H1 (cell line): Measurements from ENCODE around the gene MYBPC1. TPM values are rescaled to one million over a fixed set of nuclear protein-coding genes. Genes with fewer than 3 reads are reported as not detected.

ENCODE experiments used
- CTCF ChIA-PET: fragments of 300-600 bp; sonication (Branson Sonifier 250); formaldehyde crosslinking; loops from one replicate; lab custom pipeline; 2021; ENCODE audit not compliant: partially characterized antibody; lab: Charles Lee
- POLR2A ChIA-PET: fragments of 300-600 bp; sonication (Branson Sonifier 250); formaldehyde crosslinking; loops from one replicate; lab custom pipeline; 2021; ENCODE audit warnings: inconsistent platforms; ENCODE audit not compliant: partially characterized antibody; lab: Charles Lee
- DNase-seq, 2 experiments: peaks; one replicate each; pipeline versions ENCODE4 v3.0.0 to v3.0.0-alpha.2; 2010 to 2022; ENCODE audit warnings: low spot score in 2 of 2, low read depth in 1 of 2, mixed read lengths in 1 of 2
- FAIRE-seq: peaks from 2 replicates; lab custom pipeline; 2011; peaks lifted over from hg19 to GRCh38; lab: Jason Lieb, UNC
- H2AFZ ChIP-seq: 2 replicates; pipeline ENCODE4 v1.8.1; 2012; ENCODE audit warnings: low read length, inconsistent platforms
- H2AK5ac ChIP-seq: 2 replicates; pipeline ENCODE4 v1.6.1; 2013; ENCODE audit warnings: low read depth, low read length
- H2BK120ac ChIP-seq: replicated peaks from 2 replicates; pipeline ENCODE3; 2013; ENCODE audit warnings: low read depth, low read length, inconsistent platforms
- H2BK12ac ChIP-seq: 2 replicates; pipeline ENCODE4 v1.6.1; 2013; ENCODE audit warnings: low read depth, low read length
- H2BK15ac ChIP-seq: 2 replicates; pipeline ENCODE4 v1.6.1; 2013; ENCODE audit warnings: low read length
- H2BK20ac ChIP-seq: 2 replicates; pipeline ENCODE4 v1.6.1; 2013; ENCODE audit warnings: low read length
- H2BK5ac ChIP-seq: 2 replicates; pipeline ENCODE4 v1.6.1; 2013; ENCODE audit warnings: low read depth, low read length
- H3K14ac ChIP-seq: 2 replicates; pipeline ENCODE4 v1.6.1; 2013; ENCODE audit warnings: inconsistent platforms; ENCODE audit not compliant: insufficient read length
- H3K18ac ChIP-seq: 2 replicates; pipeline ENCODE4 v1.6.1; 2013; ENCODE audit warnings: low read length; ENCODE audit errors: extremely low read depth
- H3K23ac ChIP-seq: 2 replicates; pipeline ENCODE4 v1.6.1; 2013; ENCODE audit warnings: inconsistent platforms; ENCODE audit not compliant: insufficient read length
- H3K23me2 ChIP-seq: 2 replicates; pipeline ENCODE4 v1.6.1; 2013; ENCODE audit warnings: low read depth, low read length
- H3K27ac ChIP-seq: 2 replicates; pipeline ENCODE4 v1.6.1; 2011; ENCODE audit warnings: low read depth, low read length, inconsistent platforms
- H3K27me3 ChIP-seq, 4 experiments: replicated peaks in 1 of 4; 1 replicate in 1 of 4; 2 replicates in 3 of 4; pipeline versions ENCODE4 v1.6.1 to v1.8.1; 2011 to 2013; ENCODE audit warnings: low read length in 3 of 4, mild to moderate bottlenecking in 3 of 4, inconsistent platforms in 2 of 4, mixed read lengths in 2 of 4, moderate library complexity in 1 of 4; ENCODE audit not compliant: control insufficient read depth in 3 of 4, insufficient read depth in 3 of 4; ENCODE audit errors: extremely low read depth in 1 of 4
- H3K36me3 ChIP-seq, 4 experiments: 2 replicates each; pipeline versions ENCODE4 v1.6.1 to v1.8.1; 2011 to 2013; ENCODE audit warnings: mild to moderate bottlenecking in 4 of 4, low read length in 3 of 4, moderate library complexity in 2 of 4, control low read depth in 1 of 4, inconsistent platforms in 1 of 4; ENCODE audit not compliant: insufficient read depth in 4 of 4, control insufficient read depth in 2 of 4
- H3K4ac ChIP-seq: replicated peaks from 2 replicates; pipeline ENCODE3; 2013; ENCODE audit warnings: low read length, low read depth, mixed read lengths, inconsistent platforms; ENCODE audit not compliant: insufficient read length
- H3K4me1 ChIP-seq, 4 experiments: replicated peaks in 1 of 4; 1 replicate in 1 of 4; 2 replicates in 3 of 4; pipeline versions ENCODE4 v1.6.1 to v1.8.1; 2011 to 2013; ENCODE audit warnings: low read length in 3 of 4, inconsistent platforms in 2 of 4, mixed read lengths in 1 of 4; ENCODE audit not compliant: insufficient read depth in 4 of 4, control insufficient read depth in 3 of 4
- H3K4me2 ChIP-seq, 2 experiments: 2 replicates each; pipeline versions ENCODE4 v1.6.1 to v1.8.1; 2011 to 2013; ENCODE audit warnings: low read depth in 2 of 2, low read length in 2 of 2, control low read depth in 1 of 2, inconsistent platforms in 1 of 2, mild to moderate bottlenecking in 1 of 2; ENCODE audit not compliant: insufficient read depth in 1 of 2
- H3K4me3 ChIP-seq, 4 experiments: fragments of 200-600, 300-600 bp in 1 of 4; sonication (generic), shearing (Covaris generic), sonication (Bioruptor Twin) in 1 of 4; 2 replicates each; pipeline versions ENCODE4 v1.5.1 to v1.8.1; 2011 to 2016; ENCODE audit warnings: low read length in 4 of 4, low read depth in 3 of 4, control low read depth in 2 of 4, inconsistent platforms in 2 of 4, mild to moderate bottlenecking in 2 of 4, mixed read lengths in 1 of 4, moderate library complexity in 1 of 4; ENCODE audit not compliant: insufficient read depth in 2 of 4; ENCODE audit errors: extremely low read depth in 1 of 4
- H3K56ac ChIP-seq: replicated peaks from 2 replicates; pipeline ENCODE3; 2013; ENCODE audit warnings: low read depth, mild to moderate bottlenecking, mixed read lengths, low read length, inconsistent platforms; ENCODE audit not compliant: insufficient read length
- H3K79me1 ChIP-seq: 2 replicates; pipeline ENCODE4 v1.6.1; 2013; ENCODE audit warnings: low read depth, low read length, control low read depth
- H3K79me2 ChIP-seq, 2 experiments: 2 replicates each; pipeline versions ENCODE4 v1.6.1 to v1.8.1; 2012 to 2013; ENCODE audit warnings: low read length in 2 of 2, mild to moderate bottlenecking in 2 of 2, inconsistent platforms in 1 of 2; ENCODE audit not compliant: insufficient read depth in 2 of 2, control insufficient read depth in 1 of 2
- H3K9ac ChIP-seq, 4 experiments: replicated peaks in 1 of 4; 1 replicate in 1 of 4; 2 replicates in 3 of 4; pipeline versions ENCODE4 v1.6.1 to v1.8.1; 2011 to 2013; ENCODE audit warnings: low read depth in 3 of 4, low read length in 3 of 4, control low read depth in 2 of 4, mild to moderate bottlenecking in 2 of 4, moderate library complexity in 2 of 4, inconsistent platforms in 1 of 4; ENCODE audit errors: extremely low read depth in 1 of 4
- H3K9me3 ChIP-seq, 2 experiments: 2 replicates each; pipeline versions ENCODE4 v1.6.1 to v1.8.1; 2012 to 2013; ENCODE audit warnings: mild to moderate bottlenecking in 2 of 2, moderate library complexity in 2 of 2, control low read depth in 1 of 2, inconsistent platforms in 1 of 2, low read depth in 1 of 2, low read length in 1 of 2, mixed read lengths in 1 of 2; ENCODE audit not compliant: insufficient read depth in 2 of 2
- H4K20me1 ChIP-seq, 2 experiments: replicated peaks in 1 of 2; 2 replicates each; pipeline versions ENCODE3 to v1.8.1; 2011 to 2013; ENCODE audit warnings: inconsistent platforms in 2 of 2, low read length in 2 of 2, mild to moderate bottlenecking in 1 of 2; ENCODE audit not compliant: insufficient read depth in 2 of 2, control insufficient read depth in 1 of 2
- H4K5ac ChIP-seq: 2 replicates; pipeline ENCODE4 v1.6.1; 2013; ENCODE audit warnings: low read length, low read depth, mixed read lengths, inconsistent platforms; ENCODE audit not compliant: insufficient read length
- H4K8ac ChIP-seq: 2 replicates; pipeline ENCODE4 v1.8.0; 2013; ENCODE audit warnings: mild to moderate bottlenecking, moderate library complexity, low read length, inconsistent platforms; ENCODE audit not compliant: insufficient read depth; ENCODE audit errors: extremely low read depth
- H4K91ac ChIP-seq: replicated peaks from 2 replicates; pipeline ENCODE3; 2013; ENCODE audit warnings: low read length, mixed read lengths, inconsistent platforms; ENCODE audit not compliant: insufficient read length
- ASH2L ChIP-seq: fragments of 200-600, 300-600 bp; sonication (generic); IDR thresholded peaks from one replicate; pipeline ENCODE4 v1.7.1; 2017; ENCODE audit warnings: low read length
- BCL11A ChIP-seq, 2 experiments: IDR thresholded peaks; one replicate each; pipeline ENCODE4 v1.6.1; 2011; ENCODE audit warnings: low read depth in 2 of 2, low read length in 2 of 2, mild to moderate bottlenecking in 2 of 2
- CREB1 ChIP-seq: IDR thresholded peaks from 2 replicates; pipeline ENCODE4 v1.6.1; 2012; ENCODE audit warnings: inconsistent platforms
- GTF2F1 ChIP-seq: IDR thresholded peaks from 2 replicates; pipeline ENCODE4 v1.6.1; 2012; ENCODE audit warnings: low read depth, low read length, improper control_type of control experiment, borderline replicate concordance
- HDAC6 ChIP-seq: IDR thresholded peaks from one replicate; pipeline ENCODE4 v1.7.1; 2012; ENCODE audit warnings: low read depth, mild to moderate bottlenecking, inconsistent platforms, low read length, moderate library complexity
- JUND ChIP-seq: IDR thresholded peaks from 2 replicates; pipeline ENCODE4 v1.6.1; 2011; ENCODE audit warnings: mild to moderate bottlenecking, improper control_type of control experiment, low read length
- MAFK ChIP-seq: IDR thresholded peaks from 2 replicates; pipeline ENCODE4 v1.6.1; 2012; ENCODE audit warnings: low read depth, mild to moderate bottlenecking, improper control_type of control experiment, low read length
- SIN3A ChIP-seq, 2 experiments: IDR thresholded peaks in 1 of 2; conservative IDR thresholded peaks in 1 of 2; 2 replicates each; pipeline ENCODE4 v1.6.1; 2011 to 2012; ENCODE audit warnings: low read length in 2 of 2, improper control_type of control experiment in 1 of 2, low read depth in 1 of 2, mild to moderate bottlenecking in 1 of 2
- SIX5 ChIP-seq: IDR thresholded peaks from 2 replicates; pipeline ENCODE4 v1.6.1; 2011; ENCODE audit warnings: mild to moderate bottlenecking, low read depth, low read length
- SP1 ChIP-seq: IDR thresholded peaks from 2 replicates; pipeline ENCODE4 v1.6.1; 2011; ENCODE audit warnings: low read depth, low read length
- SP4 ChIP-seq: IDR thresholded peaks from 2 replicates; pipeline ENCODE4 v1.6.1; 2012; ENCODE audit warnings: low read length, inconsistent platforms
- TEAD4 ChIP-seq: IDR thresholded peaks from 2 replicates; pipeline ENCODE4 v1.6.1; 2012; ENCODE audit warnings: low read depth, low read length, inconsistent platforms, mixed read lengths
- USF2 ChIP-seq: IDR thresholded peaks from 2 replicates; pipeline ENCODE4 v1.6.1; 2011; ENCODE audit warnings: low read length, improper control_type of control experiment
- YY1 ChIP-seq: IDR thresholded peaks from 2 replicates; pipeline ENCODE4 v1.6.1; 2011; ENCODE audit warnings: low read depth, mild to moderate bottlenecking, low read length
- WGBS, 2 experiments: shearing (Covaris generic) in 1 of 2; methylation state at CpG; one replicate each; pipeline versions ENCODE4 v1.1.6 to v1.1.7; 2013 to 2015; ENCODE audit warnings: low lambda C conversion rate in 2 of 2, mixed read lengths in 2 of 2, inconsistent platforms in 1 of 2, low coverage in 1 of 2, missing lambda C conversion rate in 1 of 2; ENCODE audit not compliant: insufficient replicate concordance in 2 of 2, insufficient coverage in 1 of 2, insufficient read length in 1 of 2; ENCODE audit errors: extremely low coverage in 1 of 2, missing lambda C conversion rate in 1 of 2; 5-methylcytosine and 5-hydroxymethylcytosine counted together
- polyA plus RNA-seq, 7 experiments: library from polyadenylated mRNA; depleted of rRNA in 3 of 7; stranded (reverse) in 5 of 7; unstranded in 2 of 7; fragments of >200 nt in 5 of 7; fragments of 200-250 nt in 2 of 7; gene quantifications; 1 replicate in 5 of 7; 2 replicates in 1 of 7; 4 replicates in 1 of 7; pipeline versions ENCODE4 v1.2.1 to v1.2.3, GENCODE V29; 2011 to 2013; ENCODE audit warnings: missing spikeins in 2 of 7, mixed read lengths in 2 of 7
- total RNA-seq: library from RNA; stranded (reverse); fragmentation: NEBNext Ultra II Directional; extraction: Animal tissue kit (Norgen Biotek cat#: 25700); gene quantifications from 2 replicates; pipeline ENCODE4 v1.2.1, GENCODE V29; 2021

Gene MYBPC1
- total and polyA plus RNA-seq, 2 of the 8 experiments (the other 6 are each of a cell fraction or from before 2014, with no cell fraction given), result not detected

- H4K20me1 ChIP-seq, result no peaks in the 10 kb centered on the region
- no peak overlapping the region for H3K9ac ChIP-seq
- H3K79me2 ChIP-seq, result no peaks in the 10 kb centered on the region
- no peak overlapping the region for H3K27ac ChIP-seq
- WGBS, 2 experiments, result 94% methylated on average over 1 of the region's 1 CpG; no CpG with 5 or more reads in 1 of the 2 experiments
- no peak overlapping the region for H2AK5ac ChIP-seq
- no peak for DNase-seq
- no peak overlapping the region for H3K18ac ChIP-seq
- no peaks in the 10 kb centered on the region for H3K36me3 ChIP-seq
- no peak overlapping the region for H3K4me2 ChIP-seq
- no peak overlapping the region for H2BK5ac ChIP-seq
- H3K23me2 ChIP-seq, result no peaks in the 10 kb centered on the region; the same call in 1 of the 2 replicates
- no peak overlapping the region for H2BK15ac ChIP-seq
- no peak overlapping the region for H3K23ac ChIP-seq
- H3K4me1 ChIP-seq, result peaks cover 0 to 3% (median 0%) of the 10 kb centered on the region in 4 experiments; a peak in 1 of 7 replicates
- CTCF ChIA-PET, result no interaction called here
- H3K56ac ChIP-seq, result no peak overlapping the region
- H3K9me3 ChIP-seq, result no peaks in the 10 kb centered on the region
- no peak overlapping the region for H2AFZ ChIP-seq
- no peak overlapping the region for H4K5ac ChIP-seq
- no peak overlapping the region for H2BK20ac ChIP-seq
- no peak overlapping the region for H4K91ac ChIP-seq
- no peak overlapping the region for H4K8ac ChIP-seq
- POLR2A ChIA-PET, result no interaction called here
- no peaks in the 10 kb centered on the region for H3K79me1 ChIP-seq
- no peak overlapping the region for H3K14ac ChIP-seq
- no peak overlapping the region for H2BK12ac ChIP-seq
- FAIRE-seq, result no peak
- no peaks in the 10 kb centered on the region for H3K27me3 ChIP-seq
- no peak overlapping the region for H3K4ac ChIP-seq
- H2BK120ac ChIP-seq, result no peak overlapping the region
- no peak overlapping the region for H3K4me3 ChIP-seq
- TF ChIP-seq SP1 (no peak), JUND (no peak), USF2 (no peak), SIN3A (conservative IDR thresholded peaks at IDR 0.05 in 1 of 2, IDR thresholded peaks at IDR 0.05 in 1 of 2; ENCODE audit: low read depth in 1 of 2, low read length in 2 of 2) (no peak), TEAD4 (no peak), YY1 (no peak), BCL11A (IDR thresholded peaks at IDR 0.05; ENCODE audit: low read depth in 2 of 2, low read length in 2 of 2) (no peak), ASH2L (no peak), GTF2F1 (no peak), SIX5 (no peak), CREB1 (no peak), SP4 (no peak), HDAC6 (no peak), MAFK (no peak)
Measured at GRCh38 chr12:101573743-101574142, 21.0 kb upstream of the MYBPC1 start.
